NCI-H2227 (cell line): Measurements from ENCODE around the gene OR2H2.

Experiments used
- DNase-seq: peaks from one replicate; lab custom pipeline; 2025; ENCODE audit not compliant: unreplicated experiment; lab: John Stamatoyannopoulos, UW

The OR2H2 gene

GRCh38 chr6:29584821-29585220 is at the start of gene OR2H2:
Gene OR2H2 (plus strand): TSS chr6:29585121. CDS start chr6:29587945, 2,824 bp downstream.
- DNase-seq, result no peak

- DNase-seq, result no peak
These were observed 47.1 kb upstream of the OR2H2 start for GRCh38 chr6:29537714-29538403.

GRCh38 chr6:29547573-29547972 is 37.3 kb upstream of the OR2H2 start:
- DNase-seq, result no peak

GRCh38 chr6:29552512-29553051 is 32.3 kb upstream of the OR2H2 start:
- DNase-seq, result peak; percentile 35

GRCh38 chr6:29553268-29554057 is 31.5 kb upstream of the OR2H2 start:
- DNase-seq, result peak; percentile 72

GRCh38 chr6:29554764-29555163 is 30.2 kb upstream of the OR2H2 start:
- DNase-seq, result no peak

- no peak for DNase-seq
These were observed 27.6 kb upstream of the OR2H2 start for GRCh38 chr6:29557320-29557719.

GRCh38 chr6:29558439-29559079 is 26.4 kb upstream of the OR2H2 start:
- no peak for DNase-seq

- DNase-seq, result no peak
These were observed 25.2 kb upstream of the OR2H2 start, which contains the start of gene UBD for GRCh38 chr6:29559524-29560287. Gene UBD (minus strand): TSS chr6:29559732. CDS start chr6:29559701, 31 bp downstream.

GRCh38 chr6:29561091-29561490 is 23.8 kb upstream of the OR2H2 start:
- DNase-seq, result no peak

GRCh38 chr6:29561606-29562181 is 23.2 kb upstream of the OR2H2 start:
- DNase-seq, result no peak

GRCh38 chr6:29563435-29563965 is 21.4 kb upstream of the OR2H2 start:
- DNase-seq, result no peak

- no peak for DNase-seq
These were observed 20.0 kb upstream of the OR2H2 start for GRCh38 chr6:29564875-29565274.

- DNase-seq, result no peak
These were observed 18.1 kb upstream of the OR2H2 start for GRCh38 chr6:29566856-29567255.

GRCh38 chr6:29567541-29567940 is 17.4 kb upstream of the OR2H2 start:
- no peak for DNase-seq

GRCh38 chr6:29567991-29568390 is 16.9 kb upstream of the OR2H2 start:
- DNase-seq, result no peak

GRCh38 chr6:29576056-29576455 is 8.9 kb upstream of the OR2H2 start:
- DNase-seq, result no peak

- DNase-seq, result no peak
These were observed 7.4 kb upstream of the OR2H2 start for GRCh38 chr6:29577544-29577943.

GRCh38 chr6:29589423-29590048 is 4.6 kb downstream of the OR2H2 start:
- peak; percentile 75 for DNase-seq
